Stimulated activated naive CD8-positive, alpha-beta T cell treated with anti-CD3 and anti-CD28 coated beads, Interleukin-15, Interleukin-2, amounts not matched to agents 100 ng/mL and 50 ng/mL, for 24 hours (primary cell): Measurements from ENCODE around the gene CD81.

Source experiments
- H3K27ac Mint-ChIP-seq: one replicate; pipeline ENCODE4 v1.8.0; 2021; ENCODE audit warnings: mild to moderate bottlenecking, mixed read lengths
- H3K27me3 Mint-ChIP-seq: one replicate; pipeline ENCODE4 v1.8.0; 2021; ENCODE audit warnings: mixed read lengths
- H3K36me3 Mint-ChIP-seq: one replicate; pipeline ENCODE4 v1.8.0; 2021; ENCODE audit warnings: low read depth, mixed read lengths
- H3K4me1 Mint-ChIP-seq: one replicate; pipeline ENCODE4 v1.8.0; 2021; ENCODE audit warnings: low read depth, mixed read lengths
- H3K4me3 Mint-ChIP-seq: one replicate; pipeline ENCODE4 v1.8.0; 2021; ENCODE audit warnings: mild to moderate bottlenecking, mixed read lengths
- H3K9me3 Mint-ChIP-seq: one replicate; pipeline ENCODE4 v1.8.0; 2021; ENCODE audit warnings: mixed read lengths

The CD81 gene

DNA sequence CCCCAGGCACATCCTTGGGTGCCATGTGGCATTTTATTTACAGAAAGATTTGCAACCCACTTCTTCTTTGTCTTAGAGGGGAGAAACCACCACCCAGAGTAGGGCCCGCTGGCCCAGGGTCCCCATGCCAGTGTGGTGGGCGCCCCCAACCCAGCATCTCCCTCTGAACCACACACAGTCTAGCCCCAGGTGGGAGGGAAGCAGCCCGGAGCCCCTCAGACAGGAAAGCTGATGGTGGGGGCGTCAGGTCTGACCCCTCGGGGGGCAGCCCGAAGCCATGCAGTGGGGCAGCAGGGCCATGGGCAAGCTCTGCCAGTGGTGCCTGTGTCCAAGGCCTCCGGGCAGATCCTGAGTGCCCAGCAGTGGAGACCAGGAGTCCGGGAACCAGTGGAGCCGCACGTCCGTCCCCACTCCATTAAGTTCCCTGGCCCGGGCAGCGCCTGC, 55.5 kb downstream of the CD81 start:
- no peaks in the 10 kb centered on the region for H3K4me1 Mint-ChIP-seq
- H3K27ac Mint-ChIP-seq = no peak overlapping the region
- no peak overlapping the region for H3K4me3 Mint-ChIP-seq
- H3K36me3 Mint-ChIP-seq = no peaks in the 10 kb centered on the region
- H3K27me3 Mint-ChIP-seq = no peaks in the 10 kb centered on the region
- no peaks in the 10 kb centered on the region for H3K9me3 Mint-ChIP-seq

DNA sequence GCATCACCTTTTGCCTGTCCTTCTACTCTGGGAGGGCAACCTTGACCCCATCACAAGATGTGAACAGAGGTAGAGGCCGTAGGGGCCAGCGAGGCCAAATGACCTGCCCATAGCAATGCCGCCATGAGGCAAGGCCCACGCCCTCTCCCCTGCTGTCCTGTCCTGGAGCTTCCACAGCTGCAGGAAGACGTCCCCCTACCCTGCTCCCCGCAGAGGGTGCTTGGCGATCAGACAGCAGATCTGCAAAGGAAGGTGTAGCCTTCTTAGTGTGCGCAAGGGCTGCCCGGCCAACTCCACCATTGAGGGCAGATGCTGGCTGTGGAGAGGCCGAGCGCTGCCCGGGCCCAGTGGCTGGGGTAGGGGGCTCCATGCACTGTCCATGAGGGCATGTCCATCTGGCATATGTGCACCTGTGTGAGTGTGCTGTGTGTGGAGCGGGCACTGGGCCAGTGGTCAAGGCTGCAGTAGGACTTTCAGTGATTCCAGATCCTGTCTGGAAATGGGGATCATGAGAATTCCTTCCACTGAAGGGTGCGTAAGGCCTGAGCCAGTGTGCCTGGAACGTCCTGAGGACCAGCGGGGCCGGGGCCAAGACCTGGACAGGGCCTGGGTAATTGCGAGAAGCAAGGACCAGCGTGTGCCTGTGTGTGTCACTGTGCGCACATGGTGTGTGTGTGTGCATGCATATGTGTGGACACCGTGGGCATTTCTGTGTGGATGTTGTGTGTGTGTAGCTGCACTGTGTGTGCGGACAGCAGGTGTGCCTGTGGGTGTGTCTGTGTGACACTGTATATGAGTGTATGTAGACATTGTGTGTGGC, 56.2 kb downstream of the CD81 start:
- Mint-ChIP-seq H3K9me3 (no peaks in the 10 kb centered on the region), H3K27me3 (no peaks in the 10 kb centered on the region), H3K36me3 (no peaks in the 10 kb centered on the region), H3K27ac (no peak overlapping the region), H3K4me1 (no peaks in the 10 kb centered on the region), H3K4me3 (no peak overlapping the region)

DNA sequence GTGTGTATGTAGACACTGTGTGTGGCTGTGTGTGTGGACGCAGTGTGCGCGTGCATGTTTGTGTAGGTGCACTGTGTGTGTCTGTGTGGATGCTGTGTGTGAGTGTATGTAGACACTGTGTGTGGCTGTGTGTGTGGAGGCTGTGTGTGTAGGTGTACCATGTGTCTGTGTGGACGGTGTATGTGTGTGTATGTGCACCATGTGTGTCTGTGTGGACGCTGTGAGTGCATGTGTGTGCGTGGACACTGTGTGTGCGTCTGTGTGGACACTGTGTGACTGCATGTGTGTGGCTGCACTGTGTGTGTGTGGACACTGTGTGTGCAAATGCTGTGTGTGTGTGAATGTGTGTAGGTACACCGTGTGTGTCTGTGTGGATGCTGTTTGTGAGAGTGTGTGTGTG, 56.9 kb downstream of the CD81 start:
- H3K36me3 Mint-ChIP-seq = no peaks in the 10 kb centered on the region
- no peaks in the 10 kb centered on the region for H3K9me3 Mint-ChIP-seq
- H3K4me3 Mint-ChIP-seq = no peak overlapping the region
- no peaks in the 10 kb centered on the region for H3K27me3 Mint-ChIP-seq
- H3K27ac Mint-ChIP-seq = no peak overlapping the region
- H3K4me1 Mint-ChIP-seq = no peaks in the 10 kb centered on the region

DNA sequence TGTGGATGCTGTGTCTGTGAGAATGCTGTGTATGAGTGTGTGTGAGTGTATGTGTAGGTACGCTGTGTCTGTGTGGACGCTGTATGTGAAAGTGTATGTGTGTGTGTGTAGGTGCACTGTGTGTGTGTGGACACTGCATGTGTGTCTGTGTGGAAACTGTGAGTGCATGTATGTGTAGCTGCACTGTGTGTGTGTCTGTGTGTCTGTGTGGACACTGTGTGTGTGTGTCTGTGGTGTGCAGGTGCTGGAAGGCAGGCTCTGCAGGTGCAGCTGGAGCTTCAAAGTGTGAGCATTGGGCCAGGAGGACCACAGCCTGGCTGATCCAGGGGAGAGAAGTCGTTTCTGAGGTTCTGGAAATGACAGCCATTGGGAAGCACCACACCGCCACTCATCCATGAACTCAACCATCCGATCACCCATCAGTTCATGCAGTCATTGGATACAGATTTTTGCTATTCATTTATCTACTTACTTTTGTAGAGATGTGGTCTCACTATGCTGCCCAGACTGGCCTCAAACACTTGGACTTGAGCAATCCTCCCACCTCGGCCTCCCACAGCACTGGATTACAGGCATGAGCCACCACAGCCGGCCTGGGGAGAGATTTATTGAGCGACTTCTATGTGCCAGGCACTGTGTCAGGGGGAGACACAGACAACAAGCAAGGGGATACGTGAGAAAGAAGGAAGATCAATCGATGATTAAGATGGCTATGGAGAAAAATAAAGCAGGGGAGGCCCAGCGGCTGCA, 57.6 kb downstream of the CD81 start:
- Mint-ChIP-seq H3K27me3 (no peaks in the 10 kb centered on the region), H3K9me3 (no peaks in the 10 kb centered on the region), H3K27ac (no peak overlapping the region), H3K36me3 (no peaks in the 10 kb centered on the region), H3K4me1 (no peaks in the 10 kb centered on the region), H3K4me3 (no peak overlapping the region)

DNA sequence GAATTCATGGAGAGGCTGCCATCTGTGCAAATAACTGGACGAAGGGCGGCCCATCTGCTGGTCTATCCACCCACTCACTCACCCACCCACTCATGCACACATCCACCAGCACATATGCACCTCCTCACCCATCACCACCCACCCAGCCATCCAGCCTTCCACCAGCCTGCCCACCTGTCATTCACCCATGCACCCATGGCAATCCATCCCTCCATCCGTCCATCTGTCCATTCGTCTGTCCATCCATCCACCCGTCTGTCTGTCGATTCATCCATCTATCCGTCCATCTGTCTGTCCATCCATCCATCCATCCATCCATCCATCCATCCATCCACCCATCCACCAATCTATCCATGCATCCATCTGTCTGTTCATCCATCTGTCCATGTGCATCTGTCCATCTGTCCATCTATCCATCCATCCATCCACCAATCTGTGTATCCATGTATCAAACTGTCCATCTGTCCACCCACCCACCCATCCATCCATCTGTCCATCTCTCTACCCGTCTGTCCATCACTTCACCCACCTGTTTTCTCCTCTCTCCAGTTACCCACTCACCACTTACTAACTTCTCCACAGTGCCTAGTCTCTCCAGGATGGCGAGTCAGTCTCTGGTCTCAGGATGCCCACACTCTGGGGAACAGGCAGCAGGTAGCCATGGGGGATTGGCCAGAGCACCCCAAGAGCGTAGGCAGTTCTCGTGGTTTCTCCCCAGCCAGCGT, 58.3 kb downstream of the CD81 start:
- Mint-ChIP-seq H3K4me1 (no peaks in the 10 kb centered on the region), H3K27me3 (no peaks in the 10 kb centered on the region), H3K36me3 (no peaks in the 10 kb centered on the region), H3K27ac (no peak overlapping the region), H3K9me3 (no peaks in the 10 kb centered on the region), H3K4me3 (no peak overlapping the region)

DNA sequence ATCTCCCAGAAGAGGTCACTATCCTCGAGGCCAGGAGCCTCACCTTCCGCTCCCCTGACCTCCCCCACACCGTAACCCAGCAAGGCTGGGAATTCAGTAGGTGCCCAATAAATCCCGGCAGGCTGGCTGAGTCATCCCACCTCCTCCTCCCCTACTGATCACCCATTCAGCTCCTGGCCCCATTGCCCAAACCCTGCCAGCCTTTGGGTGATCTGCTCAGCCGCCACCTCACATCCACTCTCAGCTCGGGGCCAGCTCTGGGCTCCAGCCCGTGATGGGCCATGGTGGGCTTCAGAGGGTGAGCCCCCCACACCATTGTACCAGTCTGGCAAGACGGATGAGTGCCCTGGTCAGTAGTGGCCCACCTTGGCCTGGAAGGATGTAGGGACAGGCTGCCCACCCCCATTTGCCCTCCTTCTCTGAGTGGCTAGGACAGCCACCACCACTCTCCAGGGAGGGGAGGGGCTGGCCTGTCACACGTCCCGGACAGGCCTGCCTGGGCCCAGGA, 59.0 kb downstream of the CD81 start:
- H3K4me1 Mint-ChIP-seq = no peaks in the 10 kb centered on the region
- no peaks in the 10 kb centered on the region for H3K9me3 Mint-ChIP-seq
- H3K27ac Mint-ChIP-seq = no peak overlapping the region
- no peak overlapping the region for H3K4me3 Mint-ChIP-seq
- H3K27me3 Mint-ChIP-seq = no peaks in the 10 kb centered on the region
- no peaks in the 10 kb centered on the region for H3K36me3 Mint-ChIP-seq

DNA sequence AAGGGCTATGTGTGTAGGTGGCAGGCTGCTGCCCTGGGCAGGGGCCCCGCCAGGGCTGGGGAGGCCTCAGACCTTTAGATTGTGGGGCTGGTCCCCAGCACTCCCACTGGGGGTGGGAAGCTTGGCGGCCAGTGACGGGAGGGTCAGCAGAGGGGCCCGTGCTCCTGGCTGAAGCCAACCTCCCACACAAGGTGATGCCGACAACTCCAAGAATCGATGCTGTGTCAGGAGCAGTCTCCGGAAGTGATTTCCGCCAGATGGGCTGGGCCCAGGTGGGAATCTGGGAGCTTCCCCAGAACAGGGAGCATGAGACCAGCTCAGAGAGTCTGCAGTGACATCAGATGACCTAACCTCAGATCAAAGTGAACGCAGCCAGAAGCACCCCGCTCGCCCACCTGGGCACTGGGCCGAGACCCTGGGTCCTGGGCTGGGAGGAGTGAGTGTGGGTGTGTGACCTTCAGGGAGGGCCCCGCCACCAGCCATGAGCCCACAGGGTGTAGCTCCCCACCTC, 59.5 kb downstream of the CD81 start:
- H3K4me3 Mint-ChIP-seq = no peak overlapping the region
- H3K27me3 Mint-ChIP-seq = no peaks in the 10 kb centered on the region
- H3K9me3 Mint-ChIP-seq = no peaks in the 10 kb centered on the region
- H3K27ac Mint-ChIP-seq = no peak overlapping the region
- no peaks in the 10 kb centered on the region for H3K4me1 Mint-ChIP-seq
- no peaks in the 10 kb centered on the region for H3K36me3 Mint-ChIP-seq

DNA sequence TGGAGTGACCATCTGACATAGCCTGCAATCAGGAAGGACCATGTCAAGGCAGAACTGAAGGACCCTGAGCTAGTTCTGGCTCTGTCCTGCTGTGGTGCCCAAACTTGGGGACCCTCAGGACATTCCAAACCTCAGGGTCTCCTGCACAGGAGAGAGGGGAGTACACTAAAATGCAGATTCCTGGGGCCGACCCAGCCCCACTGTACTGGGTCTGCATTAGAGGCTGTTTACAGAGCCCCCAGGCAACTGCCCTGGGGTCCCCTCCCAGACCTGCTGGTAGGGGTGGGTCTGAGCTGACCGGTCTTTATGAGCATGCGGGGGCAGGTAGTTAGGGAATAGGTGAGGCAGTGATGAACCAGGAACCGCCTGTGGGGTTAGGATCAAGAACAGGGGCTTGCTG, 60.4 kb downstream of the CD81 start:
- Mint-ChIP-seq H3K9me3 (no peaks in the 10 kb centered on the region), H3K4me1 (peaks cover under 1% of the 10 kb centered on the region), H3K27ac (no peak overlapping the region), H3K4me3 (no peak overlapping the region), H3K36me3 (no peaks in the 10 kb centered on the region), H3K27me3 (no peaks in the 10 kb centered on the region)

DNA sequence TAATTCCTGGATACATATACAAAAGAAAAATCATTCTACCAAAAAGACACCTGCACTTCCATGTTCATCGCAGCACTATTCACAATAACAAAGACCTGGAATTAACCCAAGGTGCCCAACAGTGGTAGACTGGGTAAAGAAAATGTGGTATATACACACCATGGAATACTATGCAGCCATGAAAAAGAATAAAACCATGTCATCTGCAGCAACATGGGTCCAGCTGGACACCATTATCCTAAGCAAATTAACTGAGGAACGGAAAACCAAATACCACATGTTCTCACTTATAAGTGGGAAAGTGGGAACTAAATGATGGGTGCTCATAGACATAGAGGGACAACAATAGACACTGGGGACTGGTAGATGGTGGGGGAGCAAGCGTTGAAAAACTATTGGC, 62.7 kb downstream of the CD81 start:
- H3K9me3 Mint-ChIP-seq = no peaks in the 10 kb centered on the region
- no peak overlapping the region for H3K4me3 Mint-ChIP-seq
- no peaks in the 10 kb centered on the region for H3K27me3 Mint-ChIP-seq
- no peak overlapping the region for H3K27ac Mint-ChIP-seq
- H3K36me3 Mint-ChIP-seq = no peaks in the 10 kb centered on the region
- H3K4me1 Mint-ChIP-seq = peaks cover 12% of the 10 kb centered on the region

DNA sequence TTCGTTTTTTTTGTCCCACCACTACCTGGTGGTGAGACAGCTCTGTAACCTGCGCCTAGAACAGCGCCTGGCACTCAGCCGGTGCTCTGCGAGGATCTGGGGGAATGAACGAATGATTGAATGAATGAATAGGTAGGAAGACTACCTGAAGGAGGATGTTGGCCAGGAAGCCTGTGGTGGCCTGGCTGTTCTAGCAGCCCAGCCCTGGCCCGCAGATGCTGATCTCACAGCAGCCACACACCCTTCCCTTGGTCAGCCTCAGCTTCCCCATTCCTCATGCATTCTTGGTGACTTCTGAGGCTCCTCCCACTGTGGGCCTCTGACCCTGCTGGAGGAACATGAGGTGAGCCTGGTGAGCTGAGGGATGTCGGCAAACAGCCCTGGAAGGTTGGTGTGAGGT, 63.5 kb downstream of the CD81 start:
- Mint-ChIP-seq H3K4me1 (peaks cover 16% of the 10 kb centered on the region), H3K27me3 (no peaks in the 10 kb centered on the region), H3K36me3 (no peaks in the 10 kb centered on the region), H3K27ac (no peak overlapping the region), H3K4me3 (no peak overlapping the region), H3K9me3 (no peaks in the 10 kb centered on the region)

DNA sequence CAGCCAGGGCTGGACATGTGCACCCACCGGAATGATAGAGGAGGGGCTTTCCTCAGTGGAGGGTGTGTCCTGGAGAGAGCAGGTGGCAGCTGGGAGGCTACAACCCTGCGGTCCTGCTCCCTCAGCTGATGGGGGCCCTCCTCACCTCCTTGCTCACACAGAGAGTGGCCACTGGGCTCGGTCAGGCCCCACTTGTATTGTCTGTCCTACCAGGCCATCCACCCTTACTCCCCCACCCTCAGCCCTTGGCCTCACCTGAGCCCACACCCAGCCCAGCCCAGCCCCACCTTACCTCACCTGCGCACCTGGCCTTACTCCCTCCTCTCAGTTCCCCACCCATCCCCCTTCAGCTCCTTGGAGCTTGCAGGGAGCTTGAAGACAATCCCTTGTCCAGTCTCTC, 64.1 kb downstream of the CD81 start:
- Mint-ChIP-seq H3K4me3 (no peak overlapping the region), H3K27me3 (no peaks in the 10 kb centered on the region), H3K4me1 (peaks cover 16% of the 10 kb centered on the region), H3K27ac (no peak overlapping the region), H3K36me3 (no peaks in the 10 kb centered on the region), H3K9me3 (no peaks in the 10 kb centered on the region)

DNA sequence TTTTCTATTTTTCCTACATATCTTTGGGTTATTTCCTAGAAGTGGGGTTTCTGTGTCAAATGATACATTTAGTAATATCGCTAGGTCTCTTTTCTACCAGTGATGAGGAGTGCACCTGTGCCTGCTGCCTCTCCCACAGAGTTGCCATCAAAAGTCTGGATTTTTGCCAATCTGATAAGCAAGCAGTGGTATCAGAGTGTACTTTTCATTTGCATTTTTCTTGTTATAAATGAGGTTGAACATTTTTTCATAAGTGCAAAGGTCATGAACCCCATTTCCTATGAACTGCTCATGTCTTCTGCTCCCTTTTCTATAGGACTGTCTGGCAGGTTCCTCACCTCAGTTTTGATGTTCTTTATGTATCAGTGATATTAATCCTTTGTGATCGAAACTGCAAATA, 65.5 kb downstream of the CD81 start:
- Mint-ChIP-seq H3K27me3 (no peaks in the 10 kb centered on the region), H3K4me3 (no peak overlapping the region)

DNA sequence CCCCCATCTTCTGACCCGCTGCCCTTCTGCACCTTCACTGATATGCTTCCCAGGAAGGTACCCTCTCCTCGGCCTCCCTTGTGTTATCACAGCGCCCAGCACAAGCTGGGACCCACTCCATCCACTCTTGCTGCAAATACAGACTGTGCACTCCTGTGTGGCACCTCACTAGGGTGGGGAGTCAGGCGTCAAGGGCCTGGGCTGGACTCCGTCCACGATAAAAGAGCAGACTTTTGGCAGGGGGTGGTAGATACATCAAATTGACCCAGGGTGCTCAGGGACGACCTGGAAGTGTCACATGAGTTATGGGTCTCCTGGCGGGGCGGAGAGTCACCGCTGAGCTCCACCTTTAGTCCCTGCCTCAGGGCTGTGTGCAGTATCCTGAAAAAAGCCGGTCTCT, 66.3 kb downstream of the CD81 start:
- Mint-ChIP-seq H3K9me3 (no peaks in the 10 kb centered on the region), H3K4me3 (no peak overlapping the region), H3K4me1 (peaks cover 33% of the 10 kb centered on the region), H3K36me3 (no peaks in the 10 kb centered on the region), H3K27ac (no peak overlapping the region), H3K27me3 (no peaks in the 10 kb centered on the region)

More for the DNA sequence above, 65.5 kb downstream of the CD81 start:
- Mint-ChIP-seq H3K4me1 (peaks cover 30% of the 10 kb centered on the region), H3K36me3 (no peaks in the 10 kb centered on the region), H3K27ac (no peak overlapping the region), H3K9me3 (no peaks in the 10 kb centered on the region)

DNA sequence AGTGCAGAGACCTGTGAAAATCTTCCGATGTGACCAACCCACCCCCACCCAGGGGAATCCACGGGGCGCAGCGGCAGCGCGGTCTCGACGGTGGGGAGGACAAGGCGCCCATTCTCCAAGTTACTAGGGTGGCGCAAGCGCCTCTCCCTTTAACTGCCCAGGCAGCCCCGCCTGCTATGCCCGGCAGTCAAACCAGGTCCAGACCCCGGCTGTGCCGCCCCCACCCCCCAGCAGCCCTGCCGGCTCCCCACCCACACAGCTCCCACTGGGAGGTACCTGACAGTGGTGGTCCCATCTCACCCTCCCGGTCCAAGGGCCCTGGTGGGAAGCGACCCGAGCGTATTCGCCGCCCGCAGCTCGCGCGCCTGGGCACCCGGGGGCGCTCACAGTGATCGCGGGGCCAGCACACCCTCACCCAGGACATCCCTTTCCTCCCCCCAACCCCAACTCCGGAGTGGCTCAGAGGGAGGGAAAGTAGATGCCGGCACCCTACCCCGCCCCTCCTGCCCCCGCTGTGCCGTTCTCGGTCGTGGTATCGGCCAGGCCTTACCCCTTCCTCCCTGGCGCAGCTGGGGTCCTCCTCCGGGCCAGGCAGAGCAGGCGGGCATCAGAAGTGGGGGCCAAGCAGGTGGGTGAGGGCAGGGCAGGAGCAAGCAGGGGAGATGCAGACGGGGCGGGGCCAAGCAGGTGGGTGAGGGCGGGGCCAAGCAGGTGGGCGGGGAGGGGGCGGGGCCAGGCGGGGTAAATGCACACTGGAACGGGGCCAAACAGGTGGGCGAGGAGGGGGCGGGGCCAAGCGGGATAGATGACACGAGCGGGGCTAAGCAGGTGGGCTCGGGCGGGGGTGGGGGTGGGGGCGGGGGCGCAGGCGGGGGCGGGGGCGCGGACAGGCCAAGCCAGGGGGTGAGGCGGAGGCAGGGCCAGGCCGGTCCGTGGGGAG, 67.0 kb downstream of the CD81 start, which contains the start of gene TRPM5:
TSS of gene TRPM5 (minus strand) at position 634 of the 940 bp plus-strand sequence. CDS start 21,478 bp downstream, outside the sequence.
- Mint-ChIP-seq H3K4me3 (peak within 1 kb of the TSS; percentile 86), H3K9me3 (no peaks in the 10 kb centered on the region), H3K4me1 (peaks cover 36% of the 10 kb centered on the region), H3K27me3 (no peaks in the 10 kb centered on the region), H3K27ac (no peak within 1 kb of the TSS), H3K36me3 (no peaks in the 10 kb centered on the region)
